T-cell (primary cell): ENCODE data around the gene LAPTM5. TPM values are rescaled to one million over a fixed set of nuclear protein-coding genes. Genes with fewer than 3 reads are reported as not detected.

Source experiments
- ATAC-seq, 4 experiments: fragments of 200-7000 bp in 3 of 4; fragments of 150-1000 bp in 1 of 4; cut with Tn5 transposase; replicated peaks in 1 of 4; 1 replicate in 3 of 4; 2 replicates in 1 of 4; pipeline ENCODE4 v1.10.0; 2021; ENCODE audit warnings: moderate library complexity in 3 of 4, mild to moderate bottlenecking in 2 of 4, moderate number of reproducible peaks in 1 of 4
- CTCF ChIA-PET, 2 donors: fragments of 300-600 bp; sonication (Branson Sonifier 250); formaldehyde crosslinking; loops; one replicate each; lab custom pipeline; 2022; ENCODE audit warnings: antibody characterized with exemption in 2 of 2; lab: Charles Lee
- POLR2A ChIA-PET, 2 donors: fragments of 300-600 bp; sonication (Branson Sonifier 250); formaldehyde crosslinking; loops; one replicate each; lab custom pipeline; 2022; ENCODE audit warnings: antibody characterized with exemption in 2 of 2; lab: Charles Lee
- DNase-seq, 35 experiments: peaks; one replicate each; pipeline versions ENCODE4 v3.0.0 to v3.0.0-alpha.2; 2013 to 2023
- H3K27ac ChIP-seq: one replicate; pipeline ENCODE4 v1.5.1; 2013; ENCODE audit warnings: low read length
- H3K27me3 ChIP-seq, 2 experiments: replicated peaks in 1 of 2; 1 replicate in 1 of 2; 2 replicates in 1 of 2; pipeline versions ENCODE4 v1.6.1 to v1.7.0; 2013; ENCODE audit warnings: low read length in 1 of 2, mixed read lengths in 1 of 2; ENCODE audit not compliant: control insufficient read depth in 2 of 2, insufficient read depth in 2 of 2; ENCODE audit errors: extremely low read depth in 1 of 2
- H3K36me3 ChIP-seq, 2 donors: 1 replicate in 1 of 2; 2 replicates in 1 of 2; pipeline versions ENCODE4 v1.6.1 to v1.7.0; 2013; ENCODE audit warnings: low read length in 1 of 2; ENCODE audit not compliant: control insufficient read depth in 2 of 2, insufficient read depth in 1 of 2; ENCODE audit errors: extremely low read depth in 1 of 2
- H3K4me1 ChIP-seq, 2 experiments: 1 replicate in 1 of 2; 2 replicates in 1 of 2; pipeline versions ENCODE4 v1.6.1 to v1.7.0; 2013; ENCODE audit warnings: low read length in 2 of 2, mixed read lengths in 1 of 2; ENCODE audit not compliant: insufficient read depth in 2 of 2, control insufficient read depth in 1 of 2; ENCODE audit errors: extremely low read depth in 1 of 2
- H3K4me3 ChIP-seq, 2 donors: 1 replicate in 1 of 2; 2 replicates in 1 of 2; pipeline versions ENCODE4 v1.5.1 to v1.7.0; 2013; ENCODE audit warnings: mild to moderate bottlenecking in 2 of 2, low read length in 1 of 2, moderate library complexity in 1 of 2; ENCODE audit not compliant: control insufficient read depth in 1 of 2; ENCODE audit errors: extremely low read depth in 1 of 2
- H3K9me3 ChIP-seq: 2 replicates; pipeline ENCODE4 v1.7.0; 2013
- H3K27ac Mint-ChIP-seq, 2 donors: one replicate each; pipeline ENCODE4 v1.8.0; 2020 to 2021; ENCODE audit warnings: mild to moderate bottlenecking in 2 of 2, mixed read lengths in 2 of 2
- H3K27me3 Mint-ChIP-seq, 2 donors: one replicate each; pipeline ENCODE4 v1.8.0; 2021 to 2022; ENCODE audit warnings: mixed read lengths in 2 of 2
- H3K36me3 Mint-ChIP-seq: one replicate; pipeline ENCODE4 v1.8.0; 2021; ENCODE audit warnings: mixed read lengths
- H3K4me1 Mint-ChIP-seq, 3 donors: one replicate each; pipeline ENCODE4 v1.8.0; 2020 to 2022; ENCODE audit warnings: mixed read lengths in 3 of 3, mild to moderate bottlenecking in 1 of 3
- H3K4me3 Mint-ChIP-seq, 3 donors: one replicate each; pipeline ENCODE4 v1.8.0; 2020 to 2022; ENCODE audit warnings: mild to moderate bottlenecking in 3 of 3, mixed read lengths in 3 of 3, moderate library complexity in 3 of 3
- H3K9me3 Mint-ChIP-seq, 3 donors: one replicate each; pipeline ENCODE4 v1.8.0; 2020 to 2022; ENCODE audit warnings: mixed read lengths in 3 of 3
- WGBS: methylation state at CpG from one replicate; pipeline ENCODE4 v1.1.5; 2013; ENCODE audit warnings: missing lambda C conversion rate; ENCODE audit not compliant: insufficient coverage; 5-methylcytosine and 5-hydroxymethylcytosine counted together
- total RNA-seq, 35 experiments: library from RNA in 6 of 35; stranded (reverse) in 6 of 35; fragments of 120-200 nt in 1 of 35; gene quantifications; one replicate each; pipeline versions ENCODE4 v1.2.1 to v1.2.4 and lab custom pipeline; 2013 to 2026

Gene LAPTM5
- total RNA-seq, 5 donors from 2014 or later (not counting 1 experiment from before 2014, with no cell fraction given) = 529 to 586 (median 559) TPM

DNA sequence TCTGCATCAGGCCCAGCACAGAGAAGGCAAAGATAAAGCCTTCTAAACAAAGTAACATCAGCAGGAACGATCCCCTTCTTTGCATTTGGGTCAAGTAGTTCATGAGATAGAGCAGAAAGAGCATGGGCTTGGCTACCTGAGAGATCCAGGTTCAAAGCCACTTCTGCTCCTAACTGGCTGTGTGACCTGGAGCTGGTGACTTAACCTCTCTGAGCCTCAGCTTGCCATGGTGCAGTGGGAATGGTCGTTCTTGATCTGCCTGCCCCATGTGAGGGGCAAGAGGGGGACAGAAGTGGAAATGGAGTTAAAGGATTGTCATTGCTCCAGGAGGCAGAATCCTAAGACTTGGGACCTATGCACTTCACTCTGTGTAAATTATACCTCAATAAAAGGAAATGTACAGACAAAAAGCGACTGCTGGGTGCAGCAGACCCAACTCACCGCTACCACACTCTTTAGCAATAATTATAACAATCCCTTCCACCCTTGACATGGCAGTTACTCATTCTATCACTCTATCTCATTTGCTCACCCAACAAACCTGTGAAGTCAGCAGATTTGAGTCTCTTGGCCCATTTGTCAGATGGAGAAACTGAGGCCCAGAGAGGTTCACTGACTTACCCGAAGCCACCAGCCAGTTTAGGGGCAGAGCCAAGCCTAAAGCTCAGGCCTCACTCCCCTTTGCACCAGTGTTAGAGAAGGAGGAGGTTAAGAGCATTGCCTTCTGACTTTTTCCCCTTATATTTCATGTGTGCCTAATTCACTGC, 32.7 kb downstream of the LAPTM5 start:
- POLR2A ChIA-PET = interaction anchor here in 1 of 2 donors (0.5 kb wide), 1 partner anchor 75 kb away, joined by 14 read pairs; no protein-coding TSS in a partner anchor
- H3K27ac ChIP-seq = no peak overlapping the region
- no peak for ATAC-seq
- H3K36me3 ChIP-seq = peaks cover 0 to 48% of the 10 kb centered on the region in 2 donors
- Mint-ChIP-seq H3K27ac (peak overlapping the region in 1 of 2 donors; percentile 62), H3K27me3 (no peaks in the 10 kb centered on the region), H3K36me3 (peaks cover 10% of the 10 kb centered on the region), H3K4me3 (no peak overlapping the region), H3K4me1 (peaks cover 21 to 50% (median 36%) of the 10 kb centered on the region in 3 donors), H3K9me3 (no peaks in the 10 kb centered on the region)
- H3K9me3 ChIP-seq = no peaks in the 10 kb centered on the region
- CTCF ChIA-PET = interaction anchor here (0.7 to 1.4 kb wide), 3 partner anchors 13 to 55 kb away, joined by 3 to 10 read pairs (median 4); no protein-coding TSS in a partner anchor
- 93% methylated on average over 3 of the region's 5 CpGs for WGBS
- H3K4me1 ChIP-seq = peaks cover 0 to 37% of the 10 kb centered on the region in 2 experiments
- no peak overlapping the region for H3K4me3 ChIP-seq
- no peak for DNase-seq
- no peaks in the 10 kb centered on the region for H3K27me3 ChIP-seq

DNA sequence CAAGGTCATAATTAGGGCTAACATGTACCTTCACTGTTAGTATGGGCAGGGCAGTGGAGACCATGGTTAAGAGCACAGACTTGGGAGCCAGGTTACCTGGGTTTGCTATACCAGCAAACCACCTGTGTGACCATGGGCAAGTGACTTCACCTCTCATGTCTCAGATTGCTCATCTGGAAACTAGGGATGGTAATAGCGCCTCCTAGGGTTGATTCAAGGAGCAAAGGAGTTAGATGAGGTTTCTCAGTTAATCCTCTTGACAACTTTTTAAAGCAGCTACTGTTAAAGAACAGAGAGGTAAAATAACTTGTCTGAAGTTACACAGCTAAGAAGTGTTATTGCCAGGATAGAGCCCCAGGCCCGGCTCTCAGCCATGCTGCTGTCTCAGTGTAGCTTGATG, 33.4 kb downstream of the LAPTM5 start:
- no peaks in the 10 kb centered on the region for H3K9me3 Mint-ChIP-seq
- ChIA-PET CTCF (interaction anchor here (0.7 to 1.4 kb wide), 3 partner anchors 13 to 56 kb away, joined by 3 to 10 read pairs (median 4); no protein-coding TSS in a partner anchor), POLR2A (no interaction called here)
- 100% methylated on average over 1 of the region's 2 CpGs for WGBS
- H3K9me3 ChIP-seq = no peaks in the 10 kb centered on the region
- no peak overlapping the region for H3K27ac ChIP-seq
- no peaks in the 10 kb centered on the region for H3K27me3 Mint-ChIP-seq
- no peak overlapping the region for H3K4me3 Mint-ChIP-seq
- peaks cover 10% of the 10 kb centered on the region for H3K36me3 Mint-ChIP-seq
- DNase-seq (no peak), ATAC-seq (no peak)
- peaks cover 0 to 38% of the 10 kb centered on the region in 2 experiments for H3K4me1 ChIP-seq
- H3K4me1 Mint-ChIP-seq = peaks cover 27 to 53% (median 41%) of the 10 kb centered on the region in 3 donors
- peaks cover 0 to 48% of the 10 kb centered on the region in 2 donors for H3K36me3 ChIP-seq
- peak overlapping the region; percentile 31 to 62 for H3K27ac Mint-ChIP-seq
- H3K27me3 ChIP-seq = no peaks in the 10 kb centered on the region
- H3K4me3 ChIP-seq = no peak overlapping the region

DNA sequence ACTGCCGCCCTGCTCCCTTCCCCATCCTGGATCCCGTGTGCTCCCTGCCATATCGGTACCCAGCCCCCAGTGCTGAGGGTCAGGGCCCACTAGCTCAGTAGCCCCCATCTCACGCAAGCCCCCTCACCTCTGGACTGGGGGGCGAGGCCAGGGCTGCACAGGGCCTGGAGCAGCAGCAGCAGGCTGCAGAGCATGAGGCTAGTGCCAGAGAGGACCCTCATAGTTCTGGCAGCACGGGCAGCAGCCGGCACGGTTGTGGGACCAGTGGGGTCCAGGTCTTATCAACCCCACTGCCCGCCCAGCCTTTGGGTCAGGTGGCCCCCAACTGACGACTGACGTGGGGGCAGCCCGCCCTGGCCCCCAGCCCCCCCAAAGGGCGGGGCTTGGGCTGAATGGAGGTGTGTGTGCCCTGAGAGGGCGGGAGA, 34.2 kb downstream of the LAPTM5 start, which contains the start of gene MATN1:
Gene MATN1, minus strand, starts transcription at position 255 of the 425 bp plus-strand sequence. Its CDS starts 34 bp downstream, at position 221.
- 93% methylated on average over 9 of the region's 14 CpGs for WGBS
- DNase-seq (no peak), ATAC-seq (no peak)
- Histone ChIP-seq H3K27ac (no peak within 1 kb of the TSS), H3K36me3 (peaks cover 0 to 47% of the 10 kb centered on the region in 2 donors), H3K4me1 (peaks cover 0 to 43% of the 10 kb centered on the region in 2 experiments), H3K27me3 (no peaks in the 10 kb centered on the region), H3K9me3 (no peaks in the 10 kb centered on the region), H3K4me3 (no peak within 1 kb of the TSS)
- peak within 1 kb of the TSS; percentile 31 to 68 for H3K27ac Mint-ChIP-seq
- H3K4me3 Mint-ChIP-seq = no peak within 1 kb of the TSS
- peaks cover 27 to 51% (median 41%) of the 10 kb centered on the region in 3 donors for H3K4me1 Mint-ChIP-seq
- no peaks in the 10 kb centered on the region for H3K9me3 Mint-ChIP-seq
- H3K27me3 Mint-ChIP-seq = no peaks in the 10 kb centered on the region
- CTCF ChIA-PET = interaction anchor here (1.4 to 5.4 kb wide), 2 partner anchors 38 to 56 kb away, joined by 4 to 55 read pairs; no protein-coding TSS in a partner anchor
- POLR2A ChIA-PET = no interaction called here
- peaks cover 10% of the 10 kb centered on the region for H3K36me3 Mint-ChIP-seq

DNA sequence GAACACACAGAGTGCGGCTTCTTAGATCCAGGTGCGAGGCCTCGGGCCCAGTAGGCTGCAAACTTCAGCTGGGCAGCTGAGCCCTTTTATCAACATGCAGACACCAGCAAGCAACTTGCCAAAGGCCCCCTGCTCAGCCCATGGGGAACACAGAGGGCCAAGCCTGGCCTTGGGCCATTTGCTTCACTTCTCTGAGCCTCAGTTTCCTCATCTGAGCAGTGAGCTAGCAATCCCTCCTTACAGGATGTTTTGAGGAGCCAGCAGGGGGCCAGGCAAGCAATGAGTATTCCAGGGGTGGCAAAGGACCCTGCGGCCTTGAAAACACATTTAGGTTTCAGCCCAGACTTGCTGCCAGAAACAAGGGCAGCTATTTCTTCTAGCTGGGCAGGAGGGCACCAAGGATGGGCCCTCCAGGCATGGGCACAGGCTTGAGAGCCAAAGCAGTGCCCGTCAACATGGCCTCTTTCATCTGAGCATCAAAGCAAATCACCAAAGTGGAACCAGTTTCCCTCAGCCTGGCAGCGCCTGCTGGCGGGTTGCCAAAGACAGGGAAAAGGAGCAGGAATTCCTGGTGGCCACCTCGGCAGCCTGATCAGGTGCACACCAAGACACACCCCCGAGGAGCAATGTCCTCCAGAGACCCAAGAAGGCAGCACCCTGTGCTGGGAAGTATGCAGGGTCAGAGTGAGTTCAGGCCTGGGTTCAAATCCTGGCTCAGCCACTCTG, 35.6 kb downstream of the LAPTM5 start:
- H3K36me3 ChIP-seq = peaks cover 0 to 43% of the 10 kb centered on the region in 2 donors

DNA sequence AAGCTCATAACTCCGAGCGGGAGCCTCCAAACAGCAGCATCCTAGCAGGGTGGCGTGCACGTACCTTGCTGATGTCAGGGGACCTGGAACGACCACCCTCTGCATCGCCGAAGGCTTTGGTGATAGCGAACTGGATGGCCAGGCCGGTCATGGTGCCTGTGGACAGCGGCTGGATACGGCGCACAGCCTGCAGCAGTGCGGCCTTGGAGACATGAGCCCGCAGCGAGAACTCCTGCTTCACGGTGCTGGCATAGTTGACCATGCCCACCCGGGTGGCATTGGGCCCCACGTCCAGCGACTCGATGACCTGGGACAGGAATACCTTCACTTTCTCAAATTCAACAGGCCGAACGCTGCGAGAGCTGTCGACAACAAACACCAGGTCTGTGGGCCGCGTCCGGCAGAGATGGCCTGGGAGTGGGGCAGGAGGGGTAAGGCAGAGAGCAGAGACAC, 36.2 kb downstream of the LAPTM5 start:
- H3K27ac ChIP-seq = no peak overlapping the region
- H3K27me3 ChIP-seq = no peaks in the 10 kb centered on the region
- Mint-ChIP-seq H3K27me3 (no peaks in the 10 kb centered on the region), H3K36me3 (peaks cover 6% of the 10 kb centered on the region), H3K9me3 (no peaks in the 10 kb centered on the region), H3K27ac (no peak overlapping the region), H3K4me1 (peaks cover 32 to 54% (median 49%) of the 10 kb centered on the region in 3 donors), H3K4me3 (no peak overlapping the region)
- ATAC-seq = no peak
- 97% methylated on average over 13 of the region's 27 CpGs for WGBS
- peaks cover 0 to 42% of the 10 kb centered on the region in 2 donors for H3K36me3 ChIP-seq
- H3K4me1 ChIP-seq = peaks cover 0 to 52% of the 10 kb centered on the region in 2 experiments
- ChIA-PET POLR2A (interaction anchor here (0.6 to 0.8 kb wide), 2 partner anchors 33 to 1599 kb away, joined by 4 to 8 read pairs; no protein-coding TSS in a partner anchor), CTCF (interaction anchor here (0.6 to 5.4 kb wide), 8 partner anchors 9 to 207 kb away, joined by 3 to 114 read pairs (median 10); partner anchors contain the start of gene LAPTM5 (in 1 of the 2))
- no peak for DNase-seq
- no peaks in the 10 kb centered on the region for H3K9me3 ChIP-seq
- H3K4me3 ChIP-seq = no peak overlapping the region

More for the DNA sequence above, 35.6 kb downstream of the LAPTM5 start:
- Histone ChIP-seq H3K9me3 (no peaks in the 10 kb centered on the region), H3K27ac (no peak overlapping the region), H3K4me1 (peaks cover 0 to 52% of the 10 kb centered on the region in 2 experiments), H3K4me3 (no peak overlapping the region), H3K27me3 (no peaks in the 10 kb centered on the region)
- Mint-ChIP-seq H3K27me3 (no peaks in the 10 kb centered on the region), H3K36me3 (peaks cover 6% of the 10 kb centered on the region), H3K9me3 (no peaks in the 10 kb centered on the region), H3K27ac (peak overlapping the region in 1 of 2 donors; percentile 68), H3K4me1 (peaks cover 32 to 52% (median 48%) of the 10 kb centered on the region in 3 donors), H3K4me3 (no peak overlapping the region)
- ATAC-seq (no peak), DNase-seq (no peak)
- POLR2A ChIA-PET = no interaction called here
- CTCF ChIA-PET = interaction anchor here (4.5 to 5.4 kb wide), 2 partner anchors 57 kb away, joined by 55 to 114 read pairs; no protein-coding TSS in a partner anchor
- WGBS = 87% methylated on average over 9 of the region's 9 CpGs
